H9 (cell line): ENCODE measurements around the gene ALG2. TPM values are rescaled to one million over a fixed set of nuclear protein-coding genes. Genes with fewer than 3 reads are reported as not detected.
A peak's percentile ranks its signal among the peaks of the same experiment; 100 is the strongest.

Experiments used
- DNase-seq: peaks from one replicate; pipeline ENCODE4 v3.0.0-alpha.2; 2017
- H2AFZ ChIP-seq: one replicate; pipeline ENCODE4 v1.6.1; 2013; ENCODE audit warnings: mild to moderate bottlenecking, low read length, control low read depth, moderate library complexity
- H2AK5ac ChIP-seq: 2 replicates; pipeline ENCODE4 v1.6.1; 2013; ENCODE audit warnings: low read length, control low read depth, mixed read lengths; ENCODE audit not compliant: insufficient read length
- H2BK120ac ChIP-seq: one replicate; pipeline ENCODE4 v1.6.1; 2013; ENCODE audit warnings: low read depth, mild to moderate bottlenecking, low read length, control low read depth, inconsistent platforms; ENCODE audit not compliant: poor library complexity, severe bottlenecking
- H2BK12ac ChIP-seq: 2 replicates; pipeline ENCODE4 v1.6.1; 2013; ENCODE audit warnings: low read length, control low read depth, mixed read lengths, low read depth; ENCODE audit not compliant: insufficient read length
- H2BK15ac ChIP-seq: 2 replicates; pipeline ENCODE4 v1.6.1; 2013; ENCODE audit warnings: low read depth, low read length, control low read depth
- H2BK20ac ChIP-seq: one replicate; pipeline ENCODE4 v1.6.1; 2013; ENCODE audit warnings: low read depth, mild to moderate bottlenecking, low read length, control low read depth, inconsistent platforms; ENCODE audit not compliant: poor library complexity, severe bottlenecking
- H2BK5ac ChIP-seq: 2 replicates; pipeline ENCODE4 v1.6.1; 2013; ENCODE audit warnings: low read length, control low read depth, mixed read lengths; ENCODE audit not compliant: insufficient read length
- H3K14ac ChIP-seq: 2 replicates; pipeline ENCODE4 v1.6.1; 2013; ENCODE audit warnings: low read length, control low read depth; ENCODE audit not compliant: insufficient read depth
- H3K18ac ChIP-seq: 2 replicates; pipeline ENCODE4 v1.6.1; 2013; ENCODE audit warnings: low read depth, mild to moderate bottlenecking, mixed read lengths, low read length, control low read depth; ENCODE audit not compliant: insufficient read length
- H3K23ac ChIP-seq: 2 replicates; pipeline ENCODE4 v1.6.1; 2013; ENCODE audit warnings: low read length, control low read depth, mixed read lengths, low read depth; ENCODE audit not compliant: insufficient read length
- H3K23me2 ChIP-seq: 2 replicates; pipeline ENCODE4 v1.6.1; 2013; ENCODE audit warnings: low read depth, mild to moderate bottlenecking, mixed read lengths, low read length, control low read depth; ENCODE audit not compliant: insufficient read length, poor library complexity, severe bottlenecking
- H3K27ac ChIP-seq: 2 replicates; pipeline ENCODE4 v1.5.1; 2013; ENCODE audit warnings: low read length, control low read depth, mixed read lengths, low read depth; ENCODE audit not compliant: insufficient read length
- H3K27me3 ChIP-seq: 2 replicates; pipeline ENCODE4 v1.6.1; 2013; ENCODE audit warnings: low read length, control low read depth, inconsistent platforms; ENCODE audit not compliant: insufficient read depth
- H3K4ac ChIP-seq: 2 replicates; pipeline ENCODE4 v1.6.1; 2013; ENCODE audit warnings: low read depth, mild to moderate bottlenecking, control low read depth, inconsistent platforms, low read length, moderate library complexity
- H3K4me1 ChIP-seq: 2 replicates; pipeline ENCODE4 v1.6.1; 2013; ENCODE audit warnings: low read length, control low read depth, inconsistent platforms; ENCODE audit not compliant: insufficient read depth
- H3K4me2 ChIP-seq: 2 replicates; pipeline ENCODE4 v1.6.1; 2013; ENCODE audit warnings: low read length, control low read depth, mixed read lengths; ENCODE audit not compliant: insufficient read length, insufficient read depth
- H3K56ac ChIP-seq: 2 replicates; pipeline ENCODE4 v1.6.1; 2013; ENCODE audit warnings: low read depth, mild to moderate bottlenecking, mixed read lengths, low read length, control low read depth; ENCODE audit not compliant: insufficient read length
- H3K79me1 ChIP-seq: 2 replicates; pipeline ENCODE4 v1.6.1; 2013; ENCODE audit warnings: low read depth, mild to moderate bottlenecking, moderate library complexity, low read length, control low read depth, inconsistent platforms; ENCODE audit not compliant: insufficient read depth, poor library complexity, severe bottlenecking
- H3K79me2 ChIP-seq: 2 replicates; pipeline ENCODE4 v1.6.1; 2013; ENCODE audit warnings: low read length, control low read depth, inconsistent platforms; ENCODE audit not compliant: insufficient read depth
- H3K9ac ChIP-seq: 2 replicates; pipeline ENCODE4 v1.6.1; 2013; ENCODE audit warnings: low read length, control low read depth, mixed read lengths; ENCODE audit not compliant: insufficient read length; ENCODE audit errors: extremely low read depth
- H3K9me3 ChIP-seq: one replicate; pipeline ENCODE4 v1.6.1; 2013; ENCODE audit warnings: low read depth, low read length, inconsistent platforms; ENCODE audit not compliant: control insufficient read depth
- H3T11ph ChIP-seq: one replicate; pipeline ENCODE4 v1.6.1; 2013; ENCODE audit warnings: mild to moderate bottlenecking, low read length, control low read depth, inconsistent platforms
- H4K20me1 ChIP-seq: one replicate; pipeline ENCODE4 v1.6.1; 2013; ENCODE audit not compliant: control insufficient read depth, insufficient read length, insufficient read depth
- H4K5ac ChIP-seq: 2 replicates; pipeline ENCODE4 v1.6.1; 2013; ENCODE audit warnings: low read depth, mild to moderate bottlenecking, mixed read lengths, low read length, control low read depth; ENCODE audit not compliant: insufficient read length
- H4K8ac ChIP-seq: replicated peaks from 2 replicates; pipeline ENCODE4 v1.6.1; 2013; ENCODE audit warnings: low read length, control low read depth, mixed read lengths, low read depth; ENCODE audit not compliant: insufficient read length
- H4K91ac ChIP-seq: 2 replicates; pipeline ENCODE4 v1.6.1; 2013; ENCODE audit warnings: low read depth, mild to moderate bottlenecking, moderate library complexity, mixed read lengths, low read length, control low read depth; ENCODE audit not compliant: insufficient read length
- H3K27ac Mint-ChIP-seq, 3 experiments: 2 replicates in 2 of 3; 3 replicates in 1 of 3; pipeline ENCODE4 v1.8.0; 2020 to 2021; ENCODE audit warnings: mixed read lengths in 3 of 3, mild to moderate bottlenecking in 1 of 3, moderate library complexity in 1 of 3
- H3K27me3 Mint-ChIP-seq: 2 replicates; pipeline ENCODE4 v1.8.0; 2021; ENCODE audit warnings: low read depth, mild to moderate bottlenecking, moderate library complexity, mixed read lengths
- H3K36me3 Mint-ChIP-seq, 3 experiments: 2 replicates in 2 of 3; 3 replicates in 1 of 3; pipeline ENCODE4 v1.8.0; 2020 to 2021; ENCODE audit warnings: low read depth in 3 of 3, mixed read lengths in 3 of 3; ENCODE audit not compliant: insufficient read depth in 1 of 3
- H3K4me1 Mint-ChIP-seq, 2 experiments: 2 replicates each; pipeline ENCODE4 v1.8.0; 2020; ENCODE audit warnings: mixed read lengths in 2 of 2
- H3K4me3 Mint-ChIP-seq, 2 experiments: 2 replicates in 1 of 2; 3 replicates in 1 of 2; pipeline ENCODE4 v1.8.0; 2020 to 2021; ENCODE audit warnings: mild to moderate bottlenecking in 2 of 2, mixed read lengths in 2 of 2, moderate library complexity in 1 of 2
- H3K9me3 Mint-ChIP-seq, 2 experiments: 2 replicates in 1 of 2; 3 replicates in 1 of 2; pipeline ENCODE4 v1.8.0; 2020; ENCODE audit warnings: mild to moderate bottlenecking in 2 of 2, mixed read lengths in 2 of 2, moderate library complexity in 1 of 2
- WGBS: extraction: QIAGEN DNeasy Blood & Tissue Kit; methylation state at CpG from one replicate; pipeline ENCODE4 v1.1.7; 2013; ENCODE audit warnings: missing lambda C conversion rate, low lambda C conversion rate, mixed read lengths; ENCODE audit not compliant: insufficient read length; ENCODE audit errors: extremely low coverage; 5-methylcytosine and 5-hydroxymethylcytosine counted together
- total RNA-seq: library from RNA; stranded (reverse); gene quantifications from 2 replicates; pipeline ENCODE4 v1.2.1, GENCODE V29; 2021
- TF ChIP-seq, protein P1 (sequence below): fragments of 200-600 bp; sonication (generic); conservative IDR thresholded peaks from 3 replicates; pipeline ENCODE4 v1.8.0; 2021; ENCODE audit warnings: antibody characterized with exemption, mild to moderate bottlenecking

The ALG2 gene
- total RNA-seq, 1 experiment from 2014 or later, result 30.1 TPM

DNA sequence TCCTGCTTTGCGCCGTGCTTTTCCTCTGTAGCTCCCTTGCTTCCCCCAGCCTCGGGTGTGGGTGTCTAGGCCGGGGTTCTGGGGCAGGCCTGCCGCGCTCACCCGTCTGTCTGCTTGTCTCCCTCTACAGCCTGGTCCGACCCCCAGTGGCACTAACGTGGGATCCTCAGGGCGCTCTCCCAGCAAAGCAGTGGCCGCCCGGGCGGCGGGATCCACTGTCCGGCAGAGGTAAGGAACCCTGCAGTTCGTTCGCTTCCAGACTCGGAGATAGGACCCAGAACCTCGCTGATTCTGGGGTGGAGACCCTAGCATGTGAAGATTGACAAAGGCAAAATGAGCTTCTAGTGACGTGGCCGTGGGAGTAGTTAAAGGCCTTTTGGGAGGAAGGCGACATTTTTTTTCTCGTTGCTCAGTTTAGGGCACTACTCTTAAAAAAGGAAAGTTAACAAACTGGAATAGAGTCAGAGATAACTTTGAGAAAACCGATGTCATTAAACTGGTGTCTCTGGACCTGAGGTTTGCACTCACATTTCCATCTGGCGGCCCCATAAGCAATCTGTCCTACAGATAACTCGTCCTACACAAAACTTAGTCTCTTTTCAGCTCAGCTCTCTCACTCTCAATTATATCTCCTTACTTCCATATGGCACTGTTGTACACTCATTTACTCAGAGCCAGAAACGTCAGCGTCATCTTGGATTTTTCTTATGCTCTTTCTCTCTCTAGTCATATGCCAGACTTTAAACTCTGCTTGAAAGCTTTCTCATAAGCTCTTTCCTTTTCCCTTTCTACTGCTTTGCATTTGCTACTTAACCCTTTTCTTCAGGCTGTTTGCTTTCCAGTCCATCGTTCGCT, 901 bp upstream of the ALG2 start:
- Histone ChIP-seq H3K9ac (peak overlapping the region; percentile 88), H3K23ac (no peak overlapping the region), H4K20me1 (no peaks in the 10 kb centered on the region), H3K4ac (no peak overlapping the region), H2BK5ac (no peak overlapping the region), H3K27ac (no peak overlapping the region), H3K9me3 (no peaks in the 10 kb centered on the region), H3K23me2 (peaks cover 5% of the 10 kb centered on the region), H3K14ac (peak overlapping the region; percentile 58; the same call in 1 of the 2 replicates), H4K91ac (no peak overlapping the region), H2AK5ac (no peak overlapping the region), H2BK15ac (no peak overlapping the region), H3K79me2 (peaks cover 22% of the 10 kb centered on the region; the same call in 1 of the 2 replicates), H3K79me1 (no peaks in the 10 kb centered on the region), H3K27me3 (no peaks in the 10 kb centered on the region), H2BK20ac (no peak overlapping the region), H3K18ac (peak overlapping the region; percentile 41), H3K56ac (peak overlapping the region; percentile 71), H2BK12ac (no peak overlapping the region), H3K4me1 (no peaks in the 10 kb centered on the region), H3K4me2 (peak overlapping the region; percentile 98), H2AFZ (no peak overlapping the region), H4K8ac (no peak overlapping the region), H3T11ph (no peak overlapping the region), H4K5ac (no peak overlapping the region), H2BK120ac (no peak overlapping the region)
- no peak for DNase-seq
- Mint-ChIP-seq H3K27ac (peak overlapping the region; percentile 100), H3K4me1 (peaks cover 16 to 24% of the 10 kb centered on the region in 2 experiments), H3K27me3 (no peaks in the 10 kb centered on the region), H3K4me3 (peak overlapping the region; percentile 97 to 98), H3K9me3 (no peaks in the 10 kb centered on the region), H3K36me3 (peaks cover 15 to 34% (median 19%) of the 10 kb centered on the region in 3 experiments; a peak in 6 of 7 replicates)
- no CpG with 5 or more reads among the region's 30 CpGs for WGBS
- TF ChIP-seq, protein P1, sequence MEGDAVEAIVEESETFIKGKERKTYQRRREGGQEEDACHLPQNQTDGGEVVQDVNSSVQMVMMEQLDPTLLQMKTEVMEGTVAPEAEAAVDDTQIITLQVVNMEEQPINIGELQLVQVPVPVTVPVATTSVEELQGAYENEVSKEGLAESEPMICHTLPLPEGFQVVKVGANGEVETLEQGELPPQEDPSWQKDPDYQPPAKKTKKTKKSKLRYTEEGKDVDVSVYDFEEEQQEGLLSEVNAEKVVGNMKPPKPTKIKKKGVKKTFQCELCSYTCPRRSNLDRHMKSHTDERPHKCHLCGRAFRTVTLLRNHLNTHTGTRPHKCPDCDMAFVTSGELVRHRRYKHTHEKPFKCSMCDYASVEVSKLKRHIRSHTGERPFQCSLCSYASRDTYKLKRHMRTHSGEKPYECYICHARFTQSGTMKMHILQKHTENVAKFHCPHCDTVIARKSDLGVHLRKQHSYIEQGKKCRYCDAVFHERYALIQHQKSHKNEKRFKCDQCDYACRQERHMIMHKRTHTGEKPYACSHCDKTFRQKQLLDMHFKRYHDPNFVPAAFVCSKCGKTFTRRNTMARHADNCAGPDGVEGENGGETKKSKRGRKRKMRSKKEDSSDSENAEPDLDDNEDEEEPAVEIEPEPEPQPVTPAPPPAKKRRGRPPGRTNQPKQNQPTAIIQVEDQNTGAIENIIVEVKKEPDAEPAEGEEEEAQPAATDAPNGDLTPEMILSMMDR, result no peak
